B cell (primary cell): ENCODE data around the gene CTCF. TPM values are rescaled to one million over a fixed set of nuclear protein-coding genes. Genes with fewer than 3 reads are reported as not detected.

Experiments
- ATAC-seq: fragments of 200-7000 bp; cut with Tn5 transposase; one replicate; pipeline ENCODE4 v1.10.0; 2021; ENCODE audit warnings: low read depth, mild to moderate bottlenecking, moderate number of reproducible peaks, moderate library complexity
- CTCF ChIA-PET: fragments of 350-600 bp; sonication (Branson Sonifier 250); formaldehyde crosslinking; loops from one replicate; lab custom pipeline; 2021; ENCODE audit warnings: antibody characterized with exemption, inconsistent platforms; lab: Charles Lee
- POLR2A ChIA-PET: fragments of 350-600 bp; sonication (Branson Sonifier 250); formaldehyde crosslinking; loops from one replicate; lab custom pipeline; 2021; ENCODE audit warnings: antibody characterized with exemption; lab: Charles Lee
- DNase-seq: peaks from one replicate; pipeline ENCODE4 v3.0.0; 2013
- H2AFZ ChIP-seq: 2 replicates; pipeline ENCODE4 v1.6.1; 2012; ENCODE audit warnings: mild to moderate bottlenecking, low read depth, low read length; ENCODE audit not compliant: insufficient read depth, poor library complexity, severe bottlenecking
- H3K27ac ChIP-seq, 2 donors: 1 replicate in 1 of 2; 2 replicates in 1 of 2; pipeline ENCODE4 v1.5.1; 2012 to 2013; ENCODE audit warnings: low read length in 2 of 2, mild to moderate bottlenecking in 2 of 2, moderate library complexity in 1 of 2
- H3K27me3 ChIP-seq, 4 experiments: fragments of 200-600 bp in 1 of 4; sonication (generic) in 1 of 4; replicated peaks in 1 of 4; 1 replicate in 2 of 4; 2 replicates in 2 of 4; pipeline versions ENCODE4 v1.6.1 to v1.7.0; 2013 to 2016; ENCODE audit warnings: low read length in 3 of 4, mild to moderate bottlenecking in 2 of 4, mixed read lengths in 1 of 4, moderate library complexity in 1 of 4; ENCODE audit not compliant: insufficient read depth in 4 of 4, control insufficient read depth in 3 of 4; ENCODE audit errors: control extremely low read depth in 1 of 4
- H3K36me3 ChIP-seq, 2 experiments: replicated peaks in 1 of 2; 1 replicate in 1 of 2; 2 replicates in 1 of 2; pipeline versions ENCODE4 v1.6.1 to v1.7.1; 2013; ENCODE audit warnings: low read length in 1 of 2; ENCODE audit not compliant: insufficient read depth in 2 of 2, control insufficient read depth in 1 of 2; ENCODE audit errors: control extremely low read depth in 1 of 2, extremely low read depth in 1 of 2
- H3K4me1 ChIP-seq, 2 donors: fragments of 200-600 bp in 1 of 2; sonication (generic) in 1 of 2; 1 replicate in 1 of 2; 2 replicates in 1 of 2; pipeline versions ENCODE4 v1.5.1 to v1.6.1; 2013 to 2017; ENCODE audit warnings: low read length in 2 of 2; ENCODE audit not compliant: control insufficient read depth in 2 of 2, insufficient read depth in 2 of 2
- H3K4me2 ChIP-seq: replicated peaks from 2 replicates; pipeline ENCODE3; 2012; ENCODE audit warnings: mild to moderate bottlenecking, low read depth, low read length; ENCODE audit not compliant: poor library complexity, severe bottlenecking
- H3K4me3 ChIP-seq, 5 experiments: fragments of 200-600 bp in 1 of 5; sonication (generic) in 1 of 5; 1 replicate in 3 of 5; 2 replicates in 2 of 5; pipeline versions ENCODE4 v1.5.1 to v1.7.0; 2011 to 2016; ENCODE audit warnings: low read length in 4 of 5, mild to moderate bottlenecking in 4 of 5, low read depth in 2 of 5, control low read depth in 1 of 5, moderate library complexity in 1 of 5; ENCODE audit not compliant: insufficient read depth in 1 of 5; ENCODE audit errors: control extremely low read depth in 1 of 5, extremely low read depth in 1 of 5
- H3K79me2 ChIP-seq: fragments of 200-600 bp; sonication (generic); one replicate; pipeline ENCODE4 v1.6.0; 2016; ENCODE audit warnings: low read length; ENCODE audit not compliant: control insufficient read depth, insufficient read depth
- H3K9ac ChIP-seq: fragments of 200-600 bp; sonication (generic); 2 replicates; pipeline ENCODE4 v1.6.1; 2017; ENCODE audit warnings: mild to moderate bottlenecking, low read length, moderate library complexity
- H3K9me3 ChIP-seq, 3 donors: one replicate each; pipeline versions ENCODE4 v1.6.1 to v1.7.1; 2013; ENCODE audit warnings: low read length in 2 of 3; ENCODE audit not compliant: control insufficient read depth in 2 of 3, insufficient read depth in 1 of 3; ENCODE audit errors: control extremely low read depth in 1 of 3
- H4K20me1 ChIP-seq: 2 replicates; pipeline ENCODE4 v1.6.0; 2012; ENCODE audit warnings: mild to moderate bottlenecking, low read length; ENCODE audit not compliant: insufficient read depth, control insufficient read depth, poor library complexity, severe bottlenecking
- H3K27ac Mint-ChIP-seq: one replicate; pipeline ENCODE4 v1.8.0; 2021; ENCODE audit warnings: mixed read lengths
- H3K27me3 Mint-ChIP-seq: one replicate; pipeline ENCODE4 v1.8.0; 2021; ENCODE audit warnings: mixed read lengths
- H3K4me1 Mint-ChIP-seq: one replicate; pipeline ENCODE4 v1.8.0; 2021; ENCODE audit warnings: mixed read lengths
- H3K4me3 Mint-ChIP-seq: one replicate; pipeline ENCODE4 v1.8.0; 2021; ENCODE audit warnings: mixed read lengths
- H3K9me3 Mint-ChIP-seq: one replicate; pipeline ENCODE4 v1.8.0; 2022; ENCODE audit warnings: mixed read lengths; ENCODE audit not compliant: insufficient read depth
- EZH2 ChIP-seq: IDR thresholded peaks from 2 replicates; pipeline ENCODE4 v1.6.1; 2012; ENCODE audit warnings: borderline replicate concordance, low read depth, mild to moderate bottlenecking, moderate library complexity, low read length; ENCODE audit not compliant: insufficient read depth, poor library complexity, severe bottlenecking
- WGBS: methylation state at CpG from one replicate; pipeline ENCODE4 v1.1.5; 2013; ENCODE audit warnings: missing lambda C conversion rate; ENCODE audit not compliant: insufficient coverage; 5-methylcytosine and 5-hydroxymethylcytosine counted together
- intact Hi-C: fragments of 100-400 bp; cut with micrococcal nuclease; formaldehyde crosslinking; loops from one replicate; pipeline ENCODE4 v1.10.0; 2022
- polyA plus RNA-seq: library from polyadenylated mRNA; depleted of rRNA; stranded (reverse); fragments of >200 nt; gene quantifications from 2 replicates; pipeline ENCODE4 v1.2.3, GENCODE V29; 2012
- total RNA-seq, 2 donors: library from RNA; stranded (reverse); fragments of 120-200 nt in 1 of 2; gene quantifications; 1 replicate in 1 of 2; 2 replicates in 1 of 2; pipeline versions ENCODE4 v1.2.3 to v1.2.4, GENCODE V29; 2013 to 2022
- TF ChIP-seq, protein P1 (sequence below): fragments of 200-600 bp; IDR thresholded peaks from one replicate; pipeline ENCODE4 v1.8.0; 2022; ENCODE audit warnings: antibody characterized with exemption, mild to moderate bottlenecking

CTCF gene
- total and polyA plus RNA-seq, 2 donors (not counting 1 experiment from before 2014, with no cell fraction given), result 42.7 to 78.4 TPM

DNA sequence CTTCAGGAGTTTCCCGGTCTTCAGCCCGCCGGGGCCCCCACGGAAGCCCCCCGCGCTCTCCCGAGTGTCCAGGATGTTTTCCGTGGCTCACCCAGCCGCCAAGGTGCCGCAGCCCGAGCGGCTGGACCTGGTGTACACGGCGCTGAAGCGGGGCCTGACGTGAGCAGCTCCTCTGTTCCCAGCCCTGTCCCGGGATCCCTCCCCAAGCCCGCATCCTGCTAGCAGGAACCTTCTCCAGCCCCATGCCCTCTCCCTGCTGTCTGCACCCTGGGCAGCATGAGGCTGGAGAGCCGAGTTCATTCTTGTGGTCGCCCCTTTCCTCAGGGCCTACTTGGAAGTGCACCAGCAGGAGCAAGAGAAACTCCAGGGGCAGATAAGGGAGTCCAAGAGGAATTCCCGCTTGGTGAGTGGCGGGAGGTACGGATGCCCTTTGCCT, 23.6 kb upstream of the CTCF start:
- peaks cover 56% of the 10 kb centered on the region for H3K79me2 ChIP-seq
- H3K9ac ChIP-seq, result peak overlapping the region; percentile 79
- H3K4me3 ChIP-seq, result peak overlapping the region in 4 of 5 experiments; percentile 65 to 78 (median 70)
- peak overlapping the region; percentile 57 to 97 for H3K27ac ChIP-seq
- H3K36me3 ChIP-seq, result peaks cover 3 to 56% of the 10 kb centered on the region in 2 experiments
- no peaks in the 10 kb centered on the region for H3K9me3 ChIP-seq
- H4K20me1 ChIP-seq, result peaks cover 74% of the 10 kb centered on the region
- intact Hi-C loops, result no loop called here
- Mint-ChIP-seq H3K27me3 (no peaks in the 10 kb centered on the region), H3K27ac (peak overlapping the region; percentile 89), H3K4me1 (peaks cover 74% of the 10 kb centered on the region), H3K4me3 (peak overlapping the region; percentile 78), H3K9me3 (no peaks in the 10 kb centered on the region)
- peaks cover 64 to 79% of the 10 kb centered on the region in 2 donors for H3K4me1 ChIP-seq
- 65% methylated on average over 18 of the region's 23 CpGs for WGBS
- ATAC-seq (no peak), DNase-seq (no peak)
- CTCF ChIA-PET, result interaction anchor here (1.0 to 12.8 kb wide), 6 partner anchors 7 to 129 kb away, joined by 3 to 178 read pairs (median 14); partner anchors contain the start of genes CARMIL2 and CTCF
- H3K4me2 ChIP-seq, result peak overlapping the region; percentile 99
- no peaks in the 10 kb centered on the region for H3K27me3 ChIP-seq
- TF ChIP-seq, protein P1, sequence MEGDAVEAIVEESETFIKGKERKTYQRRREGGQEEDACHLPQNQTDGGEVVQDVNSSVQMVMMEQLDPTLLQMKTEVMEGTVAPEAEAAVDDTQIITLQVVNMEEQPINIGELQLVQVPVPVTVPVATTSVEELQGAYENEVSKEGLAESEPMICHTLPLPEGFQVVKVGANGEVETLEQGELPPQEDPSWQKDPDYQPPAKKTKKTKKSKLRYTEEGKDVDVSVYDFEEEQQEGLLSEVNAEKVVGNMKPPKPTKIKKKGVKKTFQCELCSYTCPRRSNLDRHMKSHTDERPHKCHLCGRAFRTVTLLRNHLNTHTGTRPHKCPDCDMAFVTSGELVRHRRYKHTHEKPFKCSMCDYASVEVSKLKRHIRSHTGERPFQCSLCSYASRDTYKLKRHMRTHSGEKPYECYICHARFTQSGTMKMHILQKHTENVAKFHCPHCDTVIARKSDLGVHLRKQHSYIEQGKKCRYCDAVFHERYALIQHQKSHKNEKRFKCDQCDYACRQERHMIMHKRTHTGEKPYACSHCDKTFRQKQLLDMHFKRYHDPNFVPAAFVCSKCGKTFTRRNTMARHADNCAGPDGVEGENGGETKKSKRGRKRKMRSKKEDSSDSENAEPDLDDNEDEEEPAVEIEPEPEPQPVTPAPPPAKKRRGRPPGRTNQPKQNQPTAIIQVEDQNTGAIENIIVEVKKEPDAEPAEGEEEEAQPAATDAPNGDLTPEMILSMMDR, result no peak
- TF ChIP-seq EZH2, result no peak
- POLR2A ChIA-PET, result interaction anchor here (1.4 to 6.3 kb wide), 3 partner anchors 12 to 105 kb away, joined by 3 to 76 read pairs (median 27); partner anchors contain the start of genes CTCF and RIPOR1
- no peak overlapping the region for H2AFZ ChIP-seq

DNA sequence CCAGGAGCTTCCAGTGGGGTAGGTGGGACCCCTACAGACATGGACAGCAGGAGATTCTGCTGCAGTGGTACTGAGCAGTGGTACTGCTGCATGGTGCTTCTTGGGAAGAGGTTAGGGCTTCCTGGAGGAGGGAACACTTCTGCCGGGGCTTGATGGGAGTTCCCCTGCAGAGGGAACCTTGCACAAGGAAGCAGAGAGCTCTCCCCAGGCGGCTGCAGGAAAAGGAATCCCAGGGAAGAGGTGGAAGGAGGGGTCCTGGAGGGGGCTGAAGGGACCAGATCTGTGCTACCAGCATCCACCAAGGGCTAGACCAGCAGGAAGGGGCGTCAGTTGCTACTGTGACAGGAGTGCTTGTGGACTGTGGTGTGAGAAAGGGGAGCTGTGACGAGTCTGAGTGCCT, 23.1 kb upstream of the CTCF start:
- no peaks in the 10 kb centered on the region for H3K9me3 ChIP-seq
- ChIA-PET POLR2A (interaction anchor here (0.6 to 6.3 kb wide), 3 partner anchors 12 to 54 kb away, joined by 7 to 76 read pairs (median 27); partner anchors contain the start of genes CTCF and RIPOR1), CTCF (interaction anchor here (1.0 to 12.8 kb wide), 5 partner anchors 6 to 129 kb away, joined by 3 to 178 read pairs (median 22); partner anchors contain the start of gene CTCF)
- peak overlapping the region in 1 of 2 donors; percentile 97 for H3K27ac ChIP-seq
- no peak overlapping the region for H2AFZ ChIP-seq
- H3K27me3 Mint-ChIP-seq, result no peaks in the 10 kb centered on the region
- peak overlapping the region; percentile 89 for H3K27ac Mint-ChIP-seq
- TF ChIP-seq EZH2, result no peak
- TF ChIP-seq, protein P1, result no peak
- no peaks in the 10 kb centered on the region for H3K9me3 Mint-ChIP-seq
- no peak overlapping the region for H3K9ac ChIP-seq
- peaks cover 67 to 80% of the 10 kb centered on the region in 2 donors for H3K4me1 ChIP-seq
- intact Hi-C loops, result no loop called here
- peaks cover 77% of the 10 kb centered on the region for H3K4me1 Mint-ChIP-seq
- peaks cover 3 to 62% of the 10 kb centered on the region in 2 experiments for H3K36me3 ChIP-seq
- 74% methylated on average over 2 of the region's 4 CpGs for WGBS
- no peak for ATAC-seq
- H4K20me1 ChIP-seq, result peaks cover 79% of the 10 kb centered on the region
- peak overlapping the region; percentile 78 for H3K4me3 Mint-ChIP-seq
- no peaks in the 10 kb centered on the region for H3K27me3 ChIP-seq
- no peak for DNase-seq
- H3K4me3 ChIP-seq, result no peak overlapping the region
- peaks cover 51% of the 10 kb centered on the region for H3K79me2 ChIP-seq
- peak overlapping the region; percentile 99 for H3K4me2 ChIP-seq
